HG03571 (cell line): ENCODE measurements around the gene MPRIP.
A peak's percentile ranks its signal among the peaks of the same experiment; 100 is the strongest.

Source experiments
- ATAC-seq: cut with Tn5 transposase; IDR thresholded peaks from one replicate; pipeline ENCODE4 v1.9.1; 2021; ENCODE audit not compliant: unreplicated experiment

Gene MPRIP

GRCh38 chr17:17028878-17029535 lies 13.2 kb upstream of the MPRIP start:
- ATAC-seq: no peak

- no peak for ATAC-seq
Observed at GRCh38 chr17:17029938-17030337, 12.3 kb upstream of the MPRIP start.

GRCh38 chr17:17030515-17031211 lies 11.6 kb upstream of the MPRIP start:
- no peak for ATAC-seq

GRCh38 chr17:17032131-17032692 lies 10.0 kb upstream of the MPRIP start:
- ATAC-seq: no peak

DNA sequence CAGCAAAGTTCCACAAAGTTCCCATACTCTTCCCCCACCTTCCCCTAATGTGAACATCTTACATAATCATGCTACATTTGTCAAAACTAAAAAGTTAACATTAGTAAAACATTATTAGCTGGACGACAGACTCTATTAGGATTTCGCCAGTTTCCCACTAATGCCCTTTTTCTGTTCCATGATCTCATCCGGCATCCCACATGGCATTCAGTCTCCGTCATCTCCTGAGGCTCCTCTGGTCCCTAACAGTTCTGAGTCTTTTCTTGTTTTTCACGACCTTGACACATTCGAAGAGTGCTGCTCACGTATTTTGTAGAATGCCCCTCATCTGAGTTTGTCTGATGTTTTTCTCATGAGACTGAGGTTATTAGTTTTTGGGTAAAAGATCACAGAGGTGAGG lies 8.8 kb upstream of the MPRIP start:
- no peak for ATAC-seq

DNA sequence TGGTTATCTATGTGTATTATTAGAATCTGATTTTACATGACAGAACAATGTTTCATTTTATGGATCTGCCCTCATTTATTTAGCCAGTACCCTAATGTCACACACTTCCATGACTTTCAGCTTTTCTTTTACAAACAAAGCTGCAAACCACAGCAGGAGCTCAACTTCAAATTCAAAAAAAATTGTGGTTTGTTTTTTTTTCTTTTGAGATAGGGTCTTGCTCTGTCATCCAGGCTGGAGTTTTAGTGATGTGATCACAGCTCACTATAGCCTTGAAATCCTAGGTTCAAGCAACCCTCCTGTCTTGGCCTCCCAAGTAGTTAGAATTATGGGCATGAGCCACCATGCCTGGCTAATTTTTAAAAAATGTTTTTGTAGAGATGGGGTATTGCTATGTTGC lies 8.2 kb upstream of the MPRIP start:
- ATAC-seq: no peak

DNA sequence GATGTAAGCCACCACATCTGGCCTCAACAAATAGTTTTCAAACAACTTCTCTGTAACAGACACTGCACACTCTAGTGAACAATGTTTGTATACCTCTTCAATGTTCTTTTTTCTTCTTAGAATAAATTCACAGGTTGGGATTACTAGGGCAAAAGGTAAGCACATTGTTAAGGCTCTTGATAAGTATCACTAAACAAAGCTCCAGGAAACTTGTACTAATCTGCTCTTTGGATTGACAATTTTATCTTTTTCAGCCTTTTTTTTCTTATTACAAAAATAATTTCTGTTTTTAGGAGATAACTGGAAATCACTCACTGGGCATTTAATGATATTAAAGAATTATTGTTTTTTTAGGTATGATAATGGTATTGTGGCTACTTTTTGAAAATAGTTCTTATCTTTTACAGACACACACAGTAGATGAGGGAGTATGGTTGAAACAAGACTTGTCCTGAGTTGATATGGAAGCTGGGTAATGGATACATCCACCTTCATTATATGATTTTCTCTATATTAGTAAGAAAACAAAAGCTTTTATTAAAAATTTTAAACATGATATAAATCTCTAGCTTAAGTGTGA lies 7.7 kb upstream of the MPRIP start:
- ATAC-seq: no peak

GRCh38 chr17:17035490-17035889 lies 6.8 kb upstream of the MPRIP start:
- no peak for ATAC-seq

- ATAC-seq: no peak
Observed at GRCh38 chr17:17035920-17036523, 6.2 kb upstream of the MPRIP start.

DNA sequence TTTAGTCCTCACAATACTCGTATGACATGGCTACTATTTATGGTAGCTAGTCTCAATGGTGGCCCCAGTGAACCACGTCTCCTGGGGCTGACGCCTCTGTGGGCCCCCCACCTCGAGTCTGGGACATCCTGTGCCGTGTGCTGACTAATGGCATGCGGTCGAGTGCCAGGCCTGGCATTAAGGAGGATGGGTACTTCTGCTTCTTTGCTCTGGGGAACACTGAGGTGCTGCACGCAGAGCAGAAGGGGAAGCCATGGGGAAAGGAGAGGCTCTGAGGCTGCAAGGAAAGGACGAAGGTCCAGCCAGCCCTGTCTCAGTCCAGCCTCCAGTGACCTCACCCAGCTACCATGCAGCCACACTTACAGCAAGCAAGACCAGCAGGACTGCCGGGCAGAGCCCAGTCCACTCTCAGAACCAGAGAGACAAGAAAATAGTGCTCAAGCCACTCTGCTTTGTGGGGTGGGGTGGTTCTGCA lies 5.7 kb upstream of the MPRIP start:
- no peak for ATAC-seq

DNA sequence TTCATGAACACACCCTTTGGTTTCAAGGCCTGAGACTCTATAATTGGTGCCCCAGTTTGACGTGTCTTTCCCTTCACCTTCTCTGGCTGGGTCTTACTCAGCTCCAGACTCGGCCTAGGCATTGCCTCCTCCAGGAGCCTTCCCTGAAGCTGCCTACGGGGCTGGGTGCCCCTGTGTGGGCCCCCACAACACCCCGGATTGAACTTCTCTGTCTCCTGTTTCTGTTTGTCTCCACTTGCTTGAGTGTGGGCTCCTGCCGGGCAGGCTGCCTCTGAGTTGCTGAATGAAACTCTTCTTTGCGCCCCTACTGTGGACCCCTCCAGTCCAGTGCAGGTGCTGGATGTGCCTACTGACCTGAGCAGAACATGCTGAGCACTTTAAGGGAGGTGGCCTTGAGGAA lies 2.3 kb upstream of the MPRIP start:
- no peak for ATAC-seq

- ATAC-seq: no peak
Observed at GRCh38 chr17:17041018-17041521, 1.2 kb upstream of the MPRIP start.

- peak; percentile 94 for ATAC-seq
Observed at GRCh38 chr17:17041571-17042383, 480 bp upstream of the MPRIP start.

DNA sequence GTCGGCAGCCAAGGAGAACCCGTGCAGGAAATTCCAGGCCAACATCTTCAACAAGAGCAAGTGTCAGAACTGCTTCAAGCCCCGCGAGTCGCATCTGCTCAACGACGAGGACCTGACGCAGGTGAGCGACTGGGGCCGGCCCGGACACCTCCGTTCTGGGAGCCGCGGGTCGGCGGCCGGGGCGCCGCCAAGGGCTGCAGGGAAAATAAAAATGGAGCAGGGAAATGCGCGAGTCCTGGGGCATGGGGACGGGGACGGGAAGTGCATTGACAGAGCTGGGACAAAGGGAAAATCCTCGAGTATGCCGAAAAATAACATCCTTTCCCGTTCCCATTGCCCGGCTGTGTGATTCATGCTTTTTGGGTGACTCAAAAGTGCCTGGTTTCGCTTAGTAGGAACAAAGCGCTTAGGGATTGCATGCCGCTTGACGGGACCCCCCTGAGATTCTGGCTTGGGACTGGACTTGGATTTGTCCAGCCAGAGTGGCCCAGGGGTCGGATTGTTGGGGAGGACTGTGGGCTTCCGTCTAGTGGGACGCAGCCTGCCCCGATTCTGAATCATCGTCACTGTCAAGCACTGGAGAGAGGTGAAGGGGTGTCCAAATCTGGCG lies 699 bp downstream of the MPRIP start:
- peak; percentile 4 for ATAC-seq

DNA sequence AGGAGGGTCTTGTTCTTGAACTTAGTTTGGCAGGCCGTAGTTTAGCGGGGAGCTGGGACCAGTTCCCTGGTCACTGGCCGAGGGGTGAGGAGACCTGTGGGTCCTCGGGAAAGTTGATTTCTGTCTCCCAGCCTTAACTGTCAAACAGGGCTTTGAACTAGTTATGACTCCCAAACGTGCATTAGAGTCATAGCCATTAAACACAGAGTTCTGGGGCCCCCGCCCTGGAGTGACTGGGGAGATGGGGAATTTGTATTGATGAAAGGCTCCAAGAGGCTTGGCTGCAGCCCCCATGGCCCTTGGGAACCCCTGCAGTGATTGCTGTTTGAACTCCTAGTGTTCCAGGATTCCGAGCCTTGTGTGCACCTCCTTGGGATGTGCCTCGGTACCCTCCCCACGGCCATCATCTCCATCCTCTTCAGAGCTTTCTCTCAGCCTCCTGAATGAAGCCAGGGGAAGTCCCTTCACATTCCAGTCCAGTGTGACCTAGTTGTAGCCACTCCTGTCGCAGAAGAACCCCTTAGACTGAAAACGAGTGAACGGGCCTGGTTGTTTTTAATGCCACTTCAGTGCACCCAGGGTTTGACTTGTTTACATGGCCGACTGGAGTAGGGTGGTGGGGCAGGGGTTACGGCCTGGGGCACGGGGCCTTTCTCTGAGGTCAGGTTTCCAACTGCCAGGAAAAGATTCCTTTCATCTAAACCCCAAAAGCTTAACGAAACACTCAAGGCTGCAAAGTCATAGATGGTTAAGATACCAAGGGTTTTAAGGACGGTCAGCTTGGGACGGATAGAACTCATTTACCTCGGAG lies 1.4 kb downstream of the MPRIP start:
- ATAC-seq: no peak

DNA sequence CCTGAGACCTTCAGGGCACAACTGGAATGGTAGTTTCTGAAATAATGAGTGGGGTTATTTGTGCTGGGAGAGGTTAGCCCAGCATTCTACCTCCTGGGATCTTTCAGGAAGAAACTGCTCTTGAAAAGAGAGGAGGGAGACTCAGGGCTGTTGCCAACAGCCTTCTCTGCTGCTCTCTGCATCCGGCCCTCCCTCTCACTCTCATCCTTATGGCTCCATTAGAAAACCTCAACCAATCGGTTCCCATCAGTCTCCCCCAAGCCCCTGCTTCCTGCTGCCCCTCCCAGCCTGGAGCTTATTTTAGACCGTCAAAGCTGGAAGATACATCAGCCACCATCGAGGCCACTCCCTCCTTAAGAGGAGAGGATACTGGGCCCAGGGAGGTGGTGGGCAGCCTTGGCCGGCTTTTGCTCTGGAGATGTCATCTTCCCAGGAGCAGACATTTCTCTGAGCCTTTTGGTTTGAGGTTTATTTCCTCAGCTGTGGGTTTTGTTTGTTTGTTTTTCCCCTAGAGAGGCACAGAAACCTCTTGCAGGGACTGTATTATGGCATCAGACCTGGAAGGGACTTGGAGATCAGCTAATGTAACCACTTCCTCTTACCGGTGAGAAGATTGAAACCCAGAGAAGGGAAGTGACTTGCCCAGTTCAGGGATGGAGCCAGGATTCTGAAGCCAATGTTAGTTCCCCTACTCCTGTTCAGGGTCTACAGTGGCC lies 2.7 kb downstream of the MPRIP start:
- no peak for ATAC-seq

GRCh38 chr17:17048106-17048505 lies 5.8 kb downstream of the MPRIP start:
- ATAC-seq: no peak
